Measurements from ENCODE around the gene MYO1C. TPM values are rescaled to one million over a fixed set of nuclear protein-coding genes. Genes with fewer than 3 reads are reported as not detected.

The MYO1C gene
- total RNA-seq, 2 donors from 2014 or later, result 280 to 315 TPM

- H3K27ac ChIP-seq, result no peak overlapping the region
- no peak for TF ChIP-seq CTCF (IDR thresholded peaks at IDR 0.05)
- H3K36me3 ChIP-seq, result no peaks in the 10 kb centered on the region
- H3K4me1 ChIP-seq, result no peaks in the 10 kb centered on the region
- H3K9ac ChIP-seq (ENCODE audit: low read depth in 2 of 2, low read length in 2 of 2), result no peak overlapping the region
- intact Hi-C loops (cut with DNase I), result no loop called here
- no peak overlapping the region for H3K4me3 ChIP-seq
- H3K9me3 ChIP-seq, result no peaks in the 10 kb centered on the region
- H3K27me3 ChIP-seq, result no peaks in the 10 kb centered on the region
- no peak for DNase-seq
These were observed 76.1 kb downstream of the MYO1C start for GRCh38 chr17:1416414-1416813.

- H3K4me3 ChIP-seq, result no peak overlapping the region
- H3K27ac ChIP-seq, result no peak overlapping the region
- no peak for TF ChIP-seq CTCF (IDR thresholded peaks at IDR 0.05)
- intact Hi-C loops (cut with DNase I), result no loop called here
- DNase-seq, result no peak
- no peaks in the 10 kb centered on the region for H3K4me1 ChIP-seq
- H3K36me3 ChIP-seq, result no peaks in the 10 kb centered on the region
- H3K9ac ChIP-seq (ENCODE audit: low read depth in 2 of 2, low read length in 2 of 2), result no peak overlapping the region
- H3K9me3 ChIP-seq, result no peaks in the 10 kb centered on the region
- H3K27me3 ChIP-seq, result no peaks in the 10 kb centered on the region
These were observed 77.9 kb downstream of the MYO1C start for GRCh38 chr17:1414634-1415033.

Other genes starting within 250 kb of the MYO1C start
- not detected for gene BHLHA9, start 222.2 kb downstream of the MYO1C start, total RNA-seq
- under 1 TPM; 0.07 to 0.08 TPM for gene TRARG1, start 213.0 kb downstream of the MYO1C start, total RNA-seq
- 100 to 1,000 TPM; 533 to 644 TPM for gene YWHAE, start 92.5 kb downstream of the MYO1C start, total RNA-seq
- gene CRK, start 36.5 kb downstream of the MYO1C start, total RNA-seq, result 10 to 100 TPM; 74.5 to 82.0 TPM
- gene INPP5K, start 23.9 kb upstream of the MYO1C start, total RNA-seq, result 10 to 100 TPM; 27.6 to 35.5 TPM
- 10 to 100 TPM; 77.8 to 83.2 TPM for gene PITPNA, start 70.1 kb upstream of the MYO1C start, total RNA-seq
- 10 to 100 TPM; 29.3 to 38.7 TPM for gene SLC43A2, start 136.1 kb upstream of the MYO1C start, total RNA-seq
- gene SCARF1, start 153.0 kb upstream of the MYO1C start, total RNA-seq, result 1 to 10 TPM; 6.3 to 7.7 TPM
- gene RILP, start 157.2 kb upstream of the MYO1C start, total RNA-seq, result 10 to 100 TPM; 35.7 to 40.4 TPM
- 100 to 1,000 TPM; 172 to 292 TPM for gene PRPF8, start 192.2 kb upstream of the MYO1C start, total RNA-seq
- gene TLCD2, start 217.7 kb upstream of the MYO1C start, total RNA-seq, result 10 to 100 TPM; 30.2 to 32.6 TPM
- 10 to 100 TPM in 1 of 2 donors, 1 to 10 TPM in 1; 9.2 to 16.0 TPM for gene WDR81, start 232.0 kb upstream of the MYO1C start, total RNA-seq

All from colonic mucosa (tissue), 4 donors.